HG03095 (cell line): ENCODE results near the gene GUK1.

Source experiments
- ATAC-seq: cut with Tn5 transposase; IDR thresholded peaks from one replicate; pipeline ENCODE4 v1.9.1; 2021; ENCODE audit warnings: moderate library complexity; ENCODE audit not compliant: unreplicated experiment

Gene GUK1, protein sequence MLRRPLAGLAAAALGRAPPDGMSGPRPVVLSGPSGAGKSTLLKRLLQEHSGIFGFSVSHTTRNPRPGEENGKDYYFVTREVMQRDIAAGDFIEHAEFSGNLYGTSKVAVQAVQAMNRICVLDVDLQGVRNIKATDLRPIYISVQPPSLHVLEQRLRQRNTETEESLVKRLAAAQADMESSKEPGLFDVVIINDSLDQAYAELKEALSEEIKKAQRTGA

DNA sequence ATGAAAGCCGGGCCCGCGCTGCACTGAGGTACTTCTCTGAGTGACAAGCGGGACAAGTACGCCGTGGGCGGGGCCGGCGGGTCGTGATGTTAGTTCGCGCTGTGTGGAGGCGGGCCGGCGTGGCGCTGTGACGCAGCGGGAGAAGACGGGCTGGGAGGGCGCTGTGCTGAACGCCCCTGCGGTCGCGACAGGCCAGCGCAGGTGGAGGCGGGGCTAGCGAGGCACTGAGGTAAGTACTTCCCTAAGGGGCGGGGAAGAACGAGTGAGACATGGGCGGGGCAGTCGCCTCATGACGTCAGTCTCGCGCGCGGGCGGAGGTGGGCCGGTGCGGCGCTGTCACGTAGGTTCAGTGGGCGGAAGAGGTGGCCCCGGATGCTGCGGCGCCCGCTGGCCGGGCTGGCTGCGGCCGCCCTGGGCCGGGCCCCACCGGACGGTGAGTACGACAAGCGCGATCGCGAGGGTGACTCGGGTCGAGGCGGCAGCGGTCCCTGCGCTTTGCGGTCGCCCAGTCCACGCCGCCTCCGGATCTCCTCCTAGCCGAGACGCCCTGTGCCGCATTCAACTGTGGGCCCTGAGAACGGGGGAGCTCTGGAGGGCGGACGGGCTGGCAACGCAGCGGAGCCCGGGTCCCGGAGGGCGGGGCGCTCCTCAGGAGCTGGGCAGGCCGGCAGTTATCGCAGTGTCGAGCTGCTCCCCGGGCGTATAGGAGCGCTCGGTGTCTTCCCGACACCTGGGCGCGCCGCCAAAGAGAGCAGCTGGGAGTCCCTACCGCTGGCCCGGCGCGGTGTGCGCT lies at the start of gene GUK1:
Gene GUK1, plus strand, starts transcription at position 349 of the 793 bp plus-strand sequence. Its CDS starts 24 bp downstream, at position 373.
- peak; percentile 87 for ATAC-seq

DNA sequence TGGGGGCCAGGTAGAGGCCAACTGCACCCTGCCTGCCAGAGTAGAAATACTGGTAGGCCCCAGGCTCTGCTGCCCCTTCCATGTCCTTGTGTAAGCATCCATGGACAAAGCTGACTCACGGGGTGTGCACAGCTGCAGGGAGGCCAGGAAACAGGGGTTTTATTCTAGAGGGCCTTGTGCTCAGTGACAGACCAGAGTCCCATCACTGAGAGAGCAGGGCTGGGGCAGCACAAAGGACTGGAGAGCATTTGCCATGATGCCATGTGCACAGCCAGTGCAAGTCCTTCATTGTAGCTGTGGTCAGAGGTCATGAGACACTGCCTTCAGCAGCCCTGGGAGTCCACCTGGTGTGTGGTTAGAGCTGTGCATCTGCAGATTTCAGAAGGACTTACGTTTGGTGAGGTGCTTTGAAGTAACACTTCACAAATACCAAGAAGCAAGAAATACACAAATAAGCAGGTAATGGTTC lies 49.4 kb upstream of the GUK1 start:
- no peak for ATAC-seq

DNA sequence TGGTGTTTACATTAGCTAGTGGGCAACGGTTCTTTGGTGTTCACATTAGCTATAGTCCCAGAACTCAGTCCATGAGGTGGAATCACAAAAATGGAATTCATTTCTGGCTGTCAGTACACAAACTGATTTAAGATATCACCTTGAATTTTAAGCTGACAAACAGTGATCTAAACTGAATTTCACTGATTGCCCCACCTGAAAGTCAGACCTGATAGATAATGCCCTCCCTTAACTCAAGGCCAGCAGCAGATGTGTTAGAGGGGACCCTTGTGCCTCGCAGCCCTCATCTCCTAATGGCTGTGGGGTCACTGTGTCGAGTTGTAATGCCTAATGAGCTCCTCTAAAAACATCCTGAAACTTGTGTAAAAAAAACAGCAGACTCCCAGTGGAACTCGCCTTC lies 49.0 kb upstream of the GUK1 start:
- no peak for ATAC-seq

DNA sequence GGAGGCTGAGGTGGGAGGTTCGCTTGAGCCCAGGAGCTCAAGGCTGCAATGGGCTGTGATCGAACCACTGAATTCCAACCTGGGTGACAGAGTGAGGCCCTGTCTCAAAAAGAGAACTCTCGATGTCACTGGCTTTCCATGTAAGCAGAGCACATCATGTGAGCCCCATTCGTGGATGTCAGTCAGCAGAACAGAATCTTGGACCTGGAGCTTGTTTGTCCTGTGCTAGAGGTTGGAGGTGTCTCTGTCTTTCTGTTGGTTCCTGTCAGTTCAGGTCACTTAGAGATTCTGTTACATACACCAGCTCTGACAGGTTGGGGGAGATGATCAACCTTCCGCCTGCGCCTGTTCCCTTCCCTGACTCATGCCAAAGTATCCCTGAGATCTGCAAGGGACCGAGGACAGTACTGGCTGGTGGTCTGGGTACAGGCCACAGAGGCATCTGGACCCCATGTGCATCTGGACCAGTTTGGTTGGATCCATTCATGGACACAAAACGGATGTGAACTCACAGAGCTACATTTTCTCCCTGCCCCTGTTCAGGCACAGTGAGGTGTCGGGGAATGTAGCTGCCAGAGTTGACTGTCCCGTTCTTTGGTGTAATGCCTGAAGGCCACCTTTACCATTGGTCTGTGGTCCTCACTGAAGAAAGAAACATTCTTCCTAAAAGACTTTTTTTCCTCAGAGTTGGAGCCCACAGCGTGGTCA lies 47.6 kb upstream of the GUK1 start:
- no peak for ATAC-seq

DNA sequence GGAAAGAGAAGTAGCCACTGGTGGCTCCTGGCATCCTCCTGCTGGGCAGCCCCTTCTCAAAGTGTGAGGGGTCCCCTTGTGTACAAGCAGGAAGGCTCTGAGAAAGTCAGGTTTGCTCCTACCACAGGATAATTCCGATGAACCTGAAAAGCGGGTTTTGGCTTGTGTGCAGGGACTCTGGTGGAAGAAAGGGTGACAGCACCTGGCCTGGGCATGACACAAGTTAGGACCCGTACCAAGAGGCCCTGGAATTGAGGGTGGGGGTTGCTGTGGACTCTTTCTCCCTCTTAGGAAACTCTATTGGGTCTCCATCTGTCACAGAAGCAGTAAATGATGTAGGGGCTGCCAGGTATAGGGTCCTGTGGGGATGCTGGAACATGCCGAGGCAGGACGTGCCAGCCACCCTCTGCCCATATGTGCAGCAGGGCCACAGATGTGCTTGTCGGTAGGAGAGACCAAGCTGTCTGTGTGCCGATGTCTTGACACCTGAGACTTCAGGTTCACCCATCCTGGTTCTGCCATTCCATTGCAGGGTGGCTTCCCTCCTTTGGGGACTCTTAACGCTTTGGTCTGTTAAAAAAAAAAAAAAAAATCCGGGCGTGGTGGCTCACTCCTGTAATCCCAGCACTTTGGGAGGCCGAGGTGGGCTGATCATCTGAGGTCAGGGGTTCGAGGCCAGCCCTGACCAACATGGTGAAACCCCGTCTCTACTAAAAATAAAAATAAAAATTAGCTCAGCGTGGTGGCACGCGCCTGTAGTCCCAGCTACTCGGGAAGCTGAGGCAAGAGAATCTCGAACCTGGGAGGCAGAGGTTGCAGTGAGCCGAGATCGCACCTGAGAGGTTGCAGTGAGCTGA lies 46.8 kb upstream of the GUK1 start:
- ATAC-seq, result no peak

DNA sequence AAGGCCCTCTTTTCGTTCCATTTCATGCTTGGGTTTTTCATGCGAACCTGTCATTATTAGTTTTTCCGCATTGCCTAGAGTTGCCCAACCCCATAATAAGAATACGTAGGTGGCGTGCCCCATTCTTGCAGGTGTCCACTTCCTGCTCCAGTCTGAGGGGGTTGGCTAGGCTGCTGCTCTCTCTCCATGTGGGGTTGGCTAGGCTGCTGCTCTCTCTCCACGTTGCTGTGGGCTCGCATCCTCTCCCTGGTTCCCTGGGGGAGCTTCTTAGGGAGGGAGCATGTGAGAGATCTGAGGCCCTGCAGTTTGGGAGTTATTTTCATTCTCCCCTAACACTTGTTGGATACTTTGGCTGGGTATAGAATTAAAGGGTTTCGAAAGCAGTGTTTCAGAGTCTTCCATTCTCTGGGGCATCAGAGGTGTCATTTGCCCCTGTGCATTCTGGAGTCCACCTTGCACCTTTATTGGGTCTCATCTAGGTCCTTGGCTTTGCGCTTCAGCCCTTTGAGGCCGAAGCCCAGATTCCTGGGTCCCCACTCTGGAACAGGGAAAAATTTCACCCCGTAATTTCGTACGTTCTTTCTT lies 45.6 kb upstream of the GUK1 start:
- no peak for ATAC-seq

DNA sequence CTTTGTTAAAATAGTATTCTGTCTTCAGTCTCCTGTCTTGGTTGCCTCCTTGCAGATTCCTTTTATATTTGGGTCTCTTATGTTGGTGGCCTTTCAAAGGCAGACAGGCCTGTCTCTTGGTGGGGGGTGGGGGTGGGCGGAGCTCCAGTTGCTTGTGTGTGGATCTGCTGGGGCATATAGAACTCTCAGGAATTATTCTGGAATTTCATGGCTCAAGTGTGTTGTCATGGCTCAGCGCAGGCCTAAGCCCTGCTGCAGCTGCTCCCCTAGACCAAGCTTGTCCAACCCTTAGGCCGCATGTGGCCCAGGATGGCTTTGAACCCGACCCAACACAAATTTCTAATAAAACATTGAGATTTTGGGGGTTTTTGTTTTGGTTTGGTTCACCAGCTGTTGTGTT lies 44.9 kb upstream of the GUK1 start:
- ATAC-seq, result no peak

DNA sequence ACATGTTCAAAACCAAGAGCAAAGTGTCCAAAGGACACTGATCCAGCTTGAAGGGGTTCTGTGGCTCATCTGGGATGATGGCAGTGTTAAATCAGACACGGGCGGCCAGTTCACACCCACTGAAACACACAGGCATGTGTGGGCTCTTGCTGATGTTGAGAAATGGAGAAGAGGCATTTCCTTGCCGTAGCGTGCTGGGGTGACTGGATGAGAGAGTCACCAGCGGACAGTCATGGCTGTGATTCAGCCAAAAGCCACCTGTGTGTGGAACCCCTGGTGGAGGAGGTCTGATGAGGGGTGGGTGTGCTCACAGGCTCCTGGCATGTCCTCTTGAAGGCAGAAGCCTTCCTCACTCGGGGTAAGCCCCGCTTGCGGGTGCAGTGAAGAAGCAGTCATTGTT lies 44.1 kb upstream of the GUK1 start:
- no peak for ATAC-seq

DNA sequence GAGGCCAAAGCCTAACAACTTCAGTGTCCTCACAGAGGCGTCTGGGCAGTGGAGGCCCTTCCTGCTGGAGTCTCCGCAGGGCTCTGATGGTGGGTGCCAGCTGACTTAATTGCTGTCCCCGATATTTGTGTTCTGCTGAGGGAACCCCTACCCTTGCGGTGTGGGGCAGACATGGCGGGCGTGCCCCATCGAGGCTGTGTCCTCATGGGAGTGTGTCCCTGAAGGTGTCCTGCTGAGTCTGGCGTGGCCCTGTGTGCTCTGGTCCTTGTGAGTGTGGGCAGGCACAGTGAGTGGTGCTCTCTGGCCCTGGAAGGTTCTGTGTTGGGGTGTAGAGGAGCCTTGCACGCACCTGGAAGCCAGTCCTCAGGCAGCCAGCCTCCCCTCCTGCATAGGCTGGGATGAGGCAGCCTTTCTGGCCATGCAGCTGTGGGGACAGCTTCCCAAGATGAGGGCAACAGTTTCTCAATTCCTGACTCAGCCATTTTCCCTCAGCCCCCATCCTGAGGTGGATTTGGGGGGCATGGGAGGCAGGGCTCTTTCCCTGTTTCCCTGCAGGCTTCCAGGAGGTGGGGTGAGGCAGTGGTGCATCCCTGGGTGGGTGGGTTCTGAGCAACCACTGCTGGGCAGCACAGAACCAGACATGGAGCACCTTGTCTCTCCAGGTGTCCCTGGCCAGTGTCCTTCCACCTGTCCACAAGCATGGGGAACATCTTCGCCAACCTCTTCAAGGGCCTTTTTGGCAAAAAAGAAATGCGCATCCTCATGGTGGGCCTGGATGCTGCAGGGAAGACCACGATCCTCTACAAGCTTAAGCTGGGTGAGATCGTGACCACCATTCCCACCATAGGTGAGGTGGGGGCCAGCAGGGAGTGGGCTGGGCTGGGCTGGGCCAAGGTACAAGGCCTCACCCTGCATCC lies 43.4 kb upstream of the GUK1 start:
- ATAC-seq, result no peak

DNA sequence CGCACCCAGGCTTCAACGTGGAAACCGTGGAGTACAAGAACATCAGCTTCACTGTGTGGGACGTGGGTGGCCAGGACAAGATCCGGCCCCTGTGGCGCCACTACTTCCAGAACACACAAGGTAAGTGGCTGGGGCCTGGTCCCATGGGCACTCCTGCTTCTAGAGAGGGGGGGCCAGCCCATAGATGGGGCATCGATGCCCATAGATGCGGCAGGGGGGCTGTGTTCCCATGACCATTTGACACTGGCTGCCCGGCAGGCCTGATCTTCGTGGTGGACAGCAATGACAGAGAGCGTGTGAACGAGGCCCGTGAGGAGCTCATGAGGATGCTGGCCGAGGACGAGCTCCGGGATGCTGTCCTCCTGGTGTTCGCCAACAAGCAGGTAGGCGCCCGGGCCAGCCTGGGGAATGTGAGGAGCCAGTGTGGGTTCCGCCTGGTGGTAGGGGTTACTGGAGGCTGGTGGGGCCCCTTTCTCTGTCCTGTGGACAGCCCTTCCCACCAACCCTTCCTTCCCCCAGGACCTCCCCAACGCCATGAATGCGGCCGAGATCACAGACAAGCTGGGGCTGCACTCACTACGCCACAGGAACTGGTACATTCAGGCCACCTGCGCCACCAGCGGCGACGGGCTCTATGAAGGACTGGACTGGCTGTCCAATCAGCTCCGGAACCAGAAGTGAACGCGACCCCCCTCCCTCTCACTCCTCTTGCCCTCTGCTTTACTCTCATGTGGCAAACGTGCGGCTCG lies 42.6 kb upstream of the GUK1 start:
- ATAC-seq, result no peak

DNA sequence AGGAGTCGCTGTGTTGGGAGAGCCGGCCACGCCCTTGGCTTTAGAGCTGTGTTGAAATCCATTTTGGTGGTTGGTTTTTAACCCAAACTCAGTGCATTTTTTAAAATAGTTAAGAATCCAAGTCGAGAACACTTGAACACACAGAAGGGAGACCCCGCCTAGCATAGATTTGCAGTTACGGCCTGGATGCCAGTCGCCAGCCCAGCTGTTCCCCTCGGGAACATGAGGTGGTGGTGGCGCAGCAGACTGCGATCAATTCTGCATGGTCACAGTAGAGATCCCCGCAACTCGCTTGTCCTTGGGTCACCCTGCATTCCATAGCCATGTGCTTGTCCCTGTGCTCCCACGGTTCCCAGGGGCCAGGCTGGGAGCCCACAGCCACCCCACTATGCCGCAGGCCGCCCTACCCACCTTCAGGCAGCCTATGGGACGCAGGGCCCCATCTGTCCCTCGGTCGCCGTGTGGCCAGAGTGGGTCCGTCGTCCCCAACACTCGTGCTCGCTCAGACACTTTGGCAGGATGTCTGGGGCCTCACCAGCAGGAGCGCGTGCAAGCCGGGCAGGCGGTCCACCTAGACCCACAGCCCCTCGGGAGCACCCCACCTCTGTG lies 41.7 kb upstream of the GUK1 start:
- ATAC-seq, result no peak

DNA sequence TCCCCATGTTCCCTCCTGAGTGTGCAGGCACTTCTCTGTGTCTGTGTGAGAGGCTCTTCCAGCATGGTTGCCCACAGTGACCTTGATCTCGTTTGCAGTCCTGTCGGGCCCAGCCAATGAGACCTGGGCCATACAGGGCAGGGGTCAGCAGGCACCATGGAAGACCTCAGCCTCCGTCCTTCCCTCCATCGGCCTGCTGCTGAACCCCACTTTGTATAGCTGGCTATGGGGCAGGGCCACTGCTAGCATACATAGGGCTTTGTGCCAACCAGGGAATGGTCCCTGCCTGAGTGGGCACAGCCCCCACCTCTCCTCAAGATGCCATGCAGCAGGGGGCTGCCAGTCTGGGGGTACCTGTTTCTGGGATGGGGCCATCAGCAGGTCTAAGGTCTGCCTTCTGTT lies 40.7 kb upstream of the GUK1 start:
- ATAC-seq, result no peak

DNA sequence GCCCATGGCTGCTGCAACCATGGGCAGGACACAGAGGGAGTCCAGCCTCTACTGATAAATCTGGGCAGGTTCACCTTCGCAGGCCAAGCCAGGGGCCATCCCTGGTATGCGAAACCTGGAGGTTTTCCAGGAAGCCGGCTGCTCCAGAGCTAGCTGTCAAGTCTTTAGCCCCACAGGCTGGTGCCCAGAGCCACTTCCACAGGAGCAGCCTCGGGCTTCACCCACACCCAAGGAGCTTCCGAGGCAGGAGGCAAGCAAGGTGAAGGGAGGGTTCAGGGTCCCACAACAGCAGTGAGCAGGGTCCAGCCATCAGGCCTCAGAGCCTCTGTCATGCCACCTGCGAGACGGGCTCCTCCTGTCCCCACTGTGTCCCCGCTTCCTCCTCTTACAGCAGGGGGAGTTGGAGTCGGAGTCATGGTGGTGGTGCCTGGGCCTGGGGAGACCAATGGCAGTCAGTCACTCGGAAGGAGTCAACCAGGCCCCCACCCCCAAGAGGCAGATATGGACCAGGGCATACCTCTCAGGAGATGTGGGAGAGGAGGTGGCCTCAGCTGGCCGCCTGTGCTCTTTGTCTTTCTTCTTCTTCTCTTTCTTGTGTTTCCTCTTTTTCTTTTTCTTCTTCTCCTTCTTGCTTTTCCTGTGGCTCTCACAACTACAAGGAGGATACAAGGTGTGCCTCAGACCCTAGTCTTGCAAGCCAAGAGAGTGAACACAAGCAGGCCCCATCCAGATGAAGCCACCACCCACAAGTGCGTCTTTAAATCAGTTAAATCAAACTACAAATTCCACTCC lies 39.1 kb upstream of the GUK1 start:
- no peak for ATAC-seq

DNA sequence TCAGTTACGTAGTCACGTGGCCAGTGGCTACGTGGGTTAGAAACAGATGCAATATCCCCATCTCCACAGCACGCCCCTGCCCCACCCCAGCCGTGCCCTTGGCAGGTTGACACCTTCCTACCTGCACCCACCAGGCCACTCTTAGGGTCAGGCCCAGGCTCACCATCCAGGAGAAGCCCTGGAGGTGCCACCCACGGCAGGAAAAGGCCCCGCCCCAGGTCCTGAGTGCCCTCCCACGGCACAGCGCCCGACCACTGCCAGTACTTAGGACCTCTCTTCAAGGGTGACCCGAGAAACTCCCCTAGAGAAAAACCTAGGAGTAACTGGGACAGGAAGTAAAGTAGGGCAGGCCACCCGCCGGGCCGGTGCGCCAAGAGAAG lies 38.5 kb upstream of the GUK1 start:
- no peak for ATAC-seq

DNA sequence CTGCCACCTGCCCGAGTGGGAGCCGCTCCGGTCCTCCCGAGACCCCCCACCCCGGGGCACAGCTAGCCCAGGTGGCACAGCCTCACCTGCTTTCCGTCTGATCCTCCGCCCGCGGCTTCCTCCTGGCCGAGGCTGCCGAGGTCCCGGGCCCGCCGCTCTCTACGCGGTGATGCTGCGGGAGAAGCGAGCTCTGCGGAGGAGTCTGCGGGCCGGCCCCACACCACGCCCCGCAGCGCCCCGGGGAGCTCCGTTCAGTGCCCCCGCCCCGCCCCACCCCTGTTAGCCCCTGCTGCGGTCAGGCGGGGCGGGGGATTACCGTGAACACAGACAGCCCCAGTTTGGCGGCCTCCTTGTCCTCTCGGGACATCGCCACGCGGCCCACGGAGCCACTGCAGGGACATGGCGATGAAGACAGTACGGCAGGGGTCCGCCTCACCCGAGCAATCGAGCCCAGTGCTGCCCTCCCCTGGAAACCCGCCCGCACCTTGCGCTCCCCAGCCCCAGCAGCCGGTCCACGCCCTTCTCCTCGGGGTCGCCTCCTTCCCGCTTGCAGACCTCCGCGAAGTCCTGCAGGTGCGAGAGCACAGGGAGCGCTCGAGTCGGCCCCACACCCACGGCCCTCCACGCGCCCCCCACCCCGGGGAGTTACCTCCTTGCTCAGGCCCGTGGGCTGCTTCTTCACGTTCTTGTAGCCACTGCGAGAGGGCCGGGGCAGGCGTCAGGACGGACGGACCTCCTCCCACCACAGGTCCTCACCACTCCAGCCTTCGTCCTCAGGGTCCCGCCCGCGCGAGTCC lies 37.9 kb upstream of the GUK1 start:
- ATAC-seq, result peak; percentile 31

DNA sequence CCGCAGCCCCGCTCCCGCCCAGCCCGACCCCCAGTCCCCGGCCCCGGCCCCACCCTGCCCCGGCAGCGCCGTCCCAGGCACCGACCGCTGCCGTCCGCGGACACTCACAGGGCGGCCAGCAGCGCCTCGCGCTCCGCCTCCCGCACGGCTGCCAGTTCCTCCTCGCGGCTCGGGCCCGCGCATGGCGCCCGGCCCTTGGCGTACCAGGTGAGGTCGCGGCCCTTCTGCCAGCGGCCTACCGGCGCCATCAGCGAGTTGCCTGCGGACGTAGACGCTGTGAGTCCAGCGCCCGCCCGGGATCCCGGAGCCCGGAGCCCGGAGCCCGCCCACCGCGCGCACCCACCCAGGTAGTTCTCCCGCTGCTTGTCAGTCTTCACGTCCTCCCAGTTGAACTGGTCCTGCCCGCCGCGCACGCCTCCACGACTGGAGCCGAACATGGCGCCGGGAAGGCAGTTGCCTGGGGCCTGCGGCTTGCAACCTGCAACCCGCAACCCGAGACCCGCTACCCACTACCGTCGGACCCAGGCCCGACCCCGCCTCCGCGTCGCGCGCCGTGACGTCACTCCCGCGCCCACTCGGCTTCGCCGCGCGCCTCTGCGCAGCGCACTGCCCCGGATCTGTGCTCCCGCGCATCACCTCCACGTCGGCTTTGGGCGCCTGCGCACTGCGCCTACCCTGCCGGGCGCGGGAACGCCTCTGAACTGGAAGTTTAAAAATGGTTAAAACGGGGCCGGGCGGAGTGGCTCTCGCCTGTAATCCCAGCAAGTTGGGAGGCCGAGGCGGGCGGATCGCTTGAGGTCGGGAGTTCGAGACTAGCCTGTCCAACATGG lies 37.1 kb upstream of the GUK1 start, which contains the start of gene C1orf35:
Gene C1orf35, minus strand, starts transcription at position 535 of the 830 bp plus-strand sequence. Its CDS starts 98 bp downstream, at position 437.
- peak; percentile 52 for ATAC-seq
